SK-N-MC (cell line): ENCODE measurements around the gene KRTAP9-4.

Experiments
- EZH2 ChIP-seq: fragments of 200-600 bp; sonication (generic); IDR thresholded peaks from one replicate; pipeline ENCODE4 v1.6.1; 2017; ENCODE audit warnings: antibody characterized with exemption
- POLR2AphosphoS5 ChIP-seq: IDR thresholded peaks from 2 replicates; pipeline ENCODE4 v1.6.1; 2012; ENCODE audit warnings: mild to moderate bottlenecking, low read depth, low read length, borderline replicate concordance

- TF ChIP-seq EZH2 (no peak), POLR2AphosphoS5 (no peak)
Observed at GRCh38 chr17:41264599-41264998, 15.1 kb downstream of the KRTAP9-4 start.
